ENCODE results near the gene CHMP4B. TPM values are rescaled to one million over a fixed set of nuclear protein-coding genes. Genes with fewer than 3 reads are reported as not detected.

Gene CHMP4B
- total RNA-seq, 2 donors from 2014 or later: 75.7 to 85.8 TPM

- H3K27ac ChIP-seq: no peak overlapping the region
- no peaks in the 10 kb centered on the region for H3K27me3 ChIP-seq (replicated peaks; ENCODE audit: insufficient read depth)
- H3K9me3 ChIP-seq: no peaks in the 10 kb centered on the region
- intact Hi-C loops (cut with DNase I): loop anchor here (2.0 to 5.0 kb wide), 2 partner anchors 78 to 185 kb away; partner anchors contain the start of gene ZNF341
- WGBS: 66% methylated on average over 5 of the region's 5 CpGs
- DNase-seq (ENCODE audit: low spot score): no peak
- H3K4me3 ChIP-seq: no peak overlapping the region
- no peak for TF ChIP-seq POLR2A (IDR thresholded peaks at IDR 0.05)
- TF ChIP-seq, protein P1, sequence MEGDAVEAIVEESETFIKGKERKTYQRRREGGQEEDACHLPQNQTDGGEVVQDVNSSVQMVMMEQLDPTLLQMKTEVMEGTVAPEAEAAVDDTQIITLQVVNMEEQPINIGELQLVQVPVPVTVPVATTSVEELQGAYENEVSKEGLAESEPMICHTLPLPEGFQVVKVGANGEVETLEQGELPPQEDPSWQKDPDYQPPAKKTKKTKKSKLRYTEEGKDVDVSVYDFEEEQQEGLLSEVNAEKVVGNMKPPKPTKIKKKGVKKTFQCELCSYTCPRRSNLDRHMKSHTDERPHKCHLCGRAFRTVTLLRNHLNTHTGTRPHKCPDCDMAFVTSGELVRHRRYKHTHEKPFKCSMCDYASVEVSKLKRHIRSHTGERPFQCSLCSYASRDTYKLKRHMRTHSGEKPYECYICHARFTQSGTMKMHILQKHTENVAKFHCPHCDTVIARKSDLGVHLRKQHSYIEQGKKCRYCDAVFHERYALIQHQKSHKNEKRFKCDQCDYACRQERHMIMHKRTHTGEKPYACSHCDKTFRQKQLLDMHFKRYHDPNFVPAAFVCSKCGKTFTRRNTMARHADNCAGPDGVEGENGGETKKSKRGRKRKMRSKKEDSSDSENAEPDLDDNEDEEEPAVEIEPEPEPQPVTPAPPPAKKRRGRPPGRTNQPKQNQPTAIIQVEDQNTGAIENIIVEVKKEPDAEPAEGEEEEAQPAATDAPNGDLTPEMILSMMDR (IDR thresholded peaks at IDR 0.05): no peak
- no peak for TF ChIP-seq POLR2AphosphoS5 (IDR thresholded peaks at IDR 0.05)
- no peaks in the 10 kb centered on the region for H3K4me1 ChIP-seq (replicated peaks)
- H3K36me3 ChIP-seq: no peaks in the 10 kb centered on the region
Measured at GRCh38 chr20:33810259-33810658, 889 bp upstream of the CHMP4B start.

- H3K9me3 ChIP-seq: no peaks in the 10 kb centered on the region
- no peaks in the 10 kb centered on the region for H3K4me1 ChIP-seq (replicated peaks)
- H3K27me3 ChIP-seq (replicated peaks; ENCODE audit: insufficient read depth): no peaks in the 10 kb centered on the region
- DNase-seq (ENCODE audit: low spot score): no peak
- H3K4me3 ChIP-seq: peak overlapping the region; percentile 78 to 96
- WGBS: under 1% methylated on average over 12 of the region's 12 CpGs
- TF ChIP-seq POLR2A (IDR thresholded peaks at IDR 0.05) (no peak), POLR2AphosphoS5 (IDR thresholded peaks at IDR 0.05) (no peak)
- TF ChIP-seq, protein P1 (IDR thresholded peaks at IDR 0.05): no peak
- intact Hi-C loops (cut with DNase I): loop anchor here (2.0 to 5.0 kb wide), 2 partner anchors 79 to 183 kb away; partner anchors contain the start of gene ZNF341
- peak overlapping the region; percentile 78 to 94 for H3K27ac ChIP-seq
- no peaks in the 10 kb centered on the region for H3K36me3 ChIP-seq
Measured at GRCh38 chr20:33811776-33812151, 616 bp downstream of the CHMP4B start.

GRCh38 chr20:33812152-33812849 is 1.2 kb downstream of the CHMP4B start:
- WGBS: 5% methylated on average over 14 of the region's 14 CpGs
- Histone ChIP-seq H3K4me3 (peak overlapping the region; percentile 78 to 96), H3K9me3 (no peaks in the 10 kb centered on the region), H3K36me3 (no peaks in the 10 kb centered on the region), H3K27me3 (replicated peaks; ENCODE audit: insufficient read depth) (no peaks in the 10 kb centered on the region), H3K27ac (peak overlapping the region; percentile 78 to 94), H3K4me1 (replicated peaks) (no peaks in the 10 kb centered on the region)
- intact Hi-C loops (cut with DNase I): loop anchor here (5.0 kb wide), 1 partner anchor 80 kb away; the partner anchor contains the start of gene ZNF341
- DNase-seq (ENCODE audit: low spot score): peak; percentile 39
- peak; percentile 40 for TF ChIP-seq POLR2AphosphoS5 (IDR thresholded peaks at IDR 0.05)
- TF ChIP-seq, protein P1 (IDR thresholded peaks at IDR 0.05): no peak

DNA sequence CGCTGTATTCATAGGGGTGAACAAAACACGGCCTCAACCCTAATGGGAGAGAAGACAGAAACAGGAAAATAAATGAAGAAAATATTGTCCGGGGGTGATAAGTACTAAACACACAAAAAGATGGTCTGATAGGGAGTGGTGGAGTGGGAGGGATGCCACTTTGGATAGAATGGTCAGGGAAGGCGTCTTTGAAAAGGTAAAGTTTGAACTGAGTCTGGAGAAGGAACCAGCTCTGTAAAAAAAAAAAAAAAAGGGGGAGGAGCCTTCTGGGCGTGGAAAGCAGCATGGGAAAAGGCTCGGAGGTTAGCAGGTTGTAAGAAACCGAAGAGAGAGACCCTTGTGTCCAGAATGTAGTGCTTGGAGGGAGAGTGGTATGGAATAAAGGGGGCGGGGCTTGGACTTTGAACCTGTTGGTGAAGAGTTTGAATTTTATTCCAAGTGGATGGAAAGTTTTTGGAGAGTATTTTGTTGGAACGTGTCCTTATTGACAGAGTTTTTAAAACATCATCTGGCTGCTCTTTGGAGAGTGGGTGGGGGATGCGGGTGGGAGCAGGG is 1.8 kb downstream of the CHMP4B start:
- no peak for DNase-seq (ENCODE audit: low spot score)
- Histone ChIP-seq H3K36me3 (no peaks in the 10 kb centered on the region), H3K27ac (peak overlapping the region; percentile 78 to 94), H3K4me3 (peak overlapping the region; percentile 78 to 96), H3K9me3 (no peaks in the 10 kb centered on the region), H3K27me3 (replicated peaks; ENCODE audit: insufficient read depth) (no peaks in the 10 kb centered on the region), H3K4me1 (replicated peaks) (no peaks in the 10 kb centered on the region)
- TF ChIP-seq, protein P1 (IDR thresholded peaks at IDR 0.05): no peak
- TF ChIP-seq POLR2AphosphoS5 (IDR thresholded peaks at IDR 0.05): peak; percentile 18
- intact Hi-C loops (cut with DNase I): loop anchor here (5.0 kb wide), 1 partner anchor 81 kb away; the partner anchor contains the start of gene ZNF341
- WGBS: 22% methylated on average over 10 of the region's 10 CpGs
